NCI-H1092 (cell line): ENCODE data around the gene HAS3.
"Not testable (repeated sequence)": the region's sequence is repeated elsewhere in the genome, so short reads cannot be mapped to it uniquely, and the experiment has no call there.

ENCODE experiments used
- DNase-seq: peaks from one replicate; lab custom pipeline; 2025; lab: John Stamatoyannopoulos, UW

HAS3 gene

GRCh38 chr16:69116256-69116875 is 10.9 kb downstream of the HAS3 start:
- DNase-seq: no peak

- no peak for DNase-seq
These were observed 11.5 kb downstream of the HAS3 start for GRCh38 chr16:69116906-69117305.

- DNase-seq: no peak
These were observed 13.0 kb downstream of the HAS3 start for GRCh38 chr16:69118468-69118867.

GRCh38 chr16:69118994-69119393 is 13.5 kb downstream of the HAS3 start:
- no peak for DNase-seq

GRCh38 chr16:69119536-69119935 is 14.1 kb downstream of the HAS3 start:
- no peak for DNase-seq

- no peak for DNase-seq
These were observed 14.7 kb downstream of the HAS3 start for GRCh38 chr16:69120096-69120664.

- peak; percentile 63 for DNase-seq
These were observed 18.5 kb downstream of the HAS3 start for GRCh38 chr16:69123910-69124309.

- not testable (repeated sequence) for DNase-seq
These were observed 19.0 kb downstream of the HAS3 start for GRCh38 chr16:69124406-69124805.

GRCh38 chr16:69124961-69125360 is 19.5 kb downstream of the HAS3 start:
- DNase-seq: not testable (repeated sequence)

- DNase-seq: no peak
These were observed 20.8 kb downstream of the HAS3 start for GRCh38 chr16:69126221-69126620.

- not testable (repeated sequence) for DNase-seq
These were observed 21.3 kb downstream of the HAS3 start for GRCh38 chr16:69126801-69127200.

- DNase-seq: no peak
These were observed 22.6 kb downstream of the HAS3 start for GRCh38 chr16:69127966-69128510.

GRCh38 chr16:69130461-69130860 is 25.0 kb downstream of the HAS3 start:
- DNase-seq: no peak

GRCh38 chr16:69131167-69131838 is 25.9 kb downstream of the HAS3 start:
- DNase-seq: no peak

GRCh38 chr16:69131839-69132423 is 26.5 kb downstream of the HAS3 start:
- DNase-seq: peak; percentile 64

GRCh38 chr16:69132424-69133252 is 27.2 kb downstream of the HAS3 start, which contains the start of the genes CHTF8 and UTP4:
Gene CHTF8 (minus strand): TSS chr16:69132588. CDS start chr16:69121458, 11,130 bp downstream.
Gene UTP4 (plus strand): TSS chr16:69132649. CDS start chr16:69133460, 811 bp downstream.
- DNase-seq: peak; percentile 78

- no peak for DNase-seq
These were observed 28.0 kb downstream of the HAS3 start for GRCh38 chr16:69133373-69133954.

GRCh38 chr16:69138608-69139007 is 33.2 kb downstream of the HAS3 start:
- no peak for DNase-seq

GRCh38 chr16:69139464-69139863 is 34.0 kb downstream of the HAS3 start:
- DNase-seq: not testable (repeated sequence)

GRCh38 chr16:69141014-69141413 is 35.6 kb downstream of the HAS3 start:
- DNase-seq: no peak

GRCh38 chr16:69141936-69142335 is 36.5 kb downstream of the HAS3 start:
- DNase-seq: no peak
